GM18873 (cell line): ENCODE data around the gene SIX3.

ENCODE experiments used
- ATAC-seq: cut with Tn5 transposase; IDR thresholded peaks from one replicate; pipeline ENCODE4 v1.9.1; 2021; ENCODE audit warnings: mild to moderate bottlenecking, moderate library complexity, moderate number of reproducible peaks; ENCODE audit not compliant: unreplicated experiment, low FRiP score

Gene SIX3

GRCh38 chr2:44980751-44981713, 39.5 kb downstream of the SIX3 start:
- ATAC-seq = no peak

- no peak for ATAC-seq
These were observed 40.2 kb downstream of the SIX3 start for GRCh38 chr2:44981714-44982108.

- no peak for ATAC-seq
These were observed 42.5 kb downstream of the SIX3 start for GRCh38 chr2:44983836-44984604.

GRCh38 chr2:44989176-44989575, 47.7 kb downstream of the SIX3 start:
- no peak for ATAC-seq

- no peak for ATAC-seq
These were observed 52.9 kb downstream of the SIX3 start for GRCh38 chr2:44994377-44994776.
